ENCODE results near the gene RAD9A.

GRCh38 chr11:67415501-67416304 lies 23.9 kb downstream of the RAD9A start, which contains the start of gene CARNS1:
- TF ChIP-seq POLR2A (IDR thresholded peaks at IDR 0.05; ENCODE audit: low read length) (no peak), GATA1 (IDR thresholded peaks at IDR 0.05; ENCODE audit: low read depth, low read length) (no peak)

All from erythroblast (primary cell).